ENCODE measurements around the gene RMP24.

DNA sequence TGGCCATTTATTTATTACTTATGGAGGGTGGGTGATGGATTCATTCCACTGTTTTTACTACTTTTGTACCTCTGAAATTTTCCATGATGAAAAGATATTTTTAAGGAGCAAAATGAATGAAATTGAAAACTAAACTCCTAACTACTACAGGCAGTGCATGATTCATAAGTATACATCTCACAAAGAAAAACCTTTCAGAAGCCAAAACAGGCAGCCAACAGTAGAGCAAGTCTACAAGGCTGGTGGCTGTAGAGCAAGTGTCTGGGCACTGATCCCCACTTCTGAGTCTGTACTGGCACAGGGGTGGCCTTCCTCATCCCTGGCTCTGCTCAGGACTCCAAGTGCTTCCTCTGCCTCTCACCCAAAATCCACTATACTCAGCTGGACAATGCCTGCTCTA, 8.2 kb upstream of the RMP24 start:
- TF ChIP-seq POLR2AphosphoS5 (IDR thresholded peaks at IDR 0.05; ENCODE audit: borderline replicate concordance, low read depth, low read length) (no peak), EZH2 (IDR thresholded peaks at IDR 0.05) (no peak)
